Measurements from ENCODE around the gene CMPK1. TPM values are rescaled to one million over a fixed set of nuclear protein-coding genes. Genes with fewer than 3 reads are reported as not detected.

Gene CMPK1
- polyA plus RNA-seq, 1 donor from 2014 or later = 117 TPM

DNA sequence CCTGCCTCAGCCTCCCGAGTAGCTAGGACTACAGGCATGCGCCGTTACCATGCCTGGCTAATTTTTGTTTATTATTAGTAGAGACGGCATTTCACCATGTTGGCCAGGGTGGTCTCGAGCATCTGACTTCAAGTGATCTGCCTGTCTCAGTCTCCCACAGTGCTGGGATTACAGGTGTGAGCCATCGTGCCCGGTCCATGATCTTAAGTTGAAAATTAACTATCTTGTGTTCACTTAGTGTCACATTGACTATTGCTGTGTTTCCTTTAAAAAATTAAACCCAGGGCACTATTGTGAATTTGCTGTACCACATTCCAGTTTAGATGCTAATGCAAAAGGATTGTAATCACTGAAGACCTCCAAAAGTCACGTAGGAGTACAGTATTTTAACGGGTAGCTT, 14.1 kb downstream of the CMPK1 start:
- Histone ChIP-seq H3K9me2 (ENCODE audit: insufficient read depth, low read length) (no peaks in the 10 kb centered on the region), H3K4me3 (ENCODE audit: low read length) (no peak overlapping the region), H3K9me3 (ENCODE audit: low read length) (no peaks in the 10 kb centered on the region), H3K36me3 (ENCODE audit: insufficient read depth, low read length) (no peaks in the 10 kb centered on the region), H3K9ac (ENCODE audit: low read length) (no peak overlapping the region), H3K27ac (ENCODE audit: low read length) (no peak overlapping the region), H4K20me1 (ENCODE audit: insufficient read depth) (no peaks in the 10 kb centered on the region), H3F3A (ENCODE audit: insufficient read depth, low read length, poor library complexity, severe bottlenecking) (no peaks in the 10 kb centered on the region), H2AFZ (ENCODE audit: low read depth, low read length) (no peak overlapping the region), H3K4me2 (ENCODE audit: low read length) (no peak overlapping the region), H3K79me2 (replicated peaks; ENCODE audit: insufficient read depth, low read length) (no peaks in the 10 kb centered on the region), H3K27me3 (ENCODE audit: insufficient read depth, low read depth, low read length) (no peaks in the 10 kb centered on the region)
- no peak for TF ChIP-seq EP300 (conservative IDR thresholded peaks at IDR 0.05; ENCODE audit: poor library complexity, severe bottlenecking)
- no peak for TF ChIP-seq RAD21 (conservative IDR thresholded peaks at IDR 0.05)
- TF ChIP-seq EZH2 (IDR thresholded peaks at IDR 0.05; ENCODE audit: borderline replicate concordance, insufficient read depth, low read length, poor library complexity, severe bottlenecking) = no peak
- no peak for TF ChIP-seq MXI1 (conservative IDR thresholded peaks at IDR 0.05; ENCODE audit: poor library complexity, severe bottlenecking)
- TF ChIP-seq, protein P1, sequence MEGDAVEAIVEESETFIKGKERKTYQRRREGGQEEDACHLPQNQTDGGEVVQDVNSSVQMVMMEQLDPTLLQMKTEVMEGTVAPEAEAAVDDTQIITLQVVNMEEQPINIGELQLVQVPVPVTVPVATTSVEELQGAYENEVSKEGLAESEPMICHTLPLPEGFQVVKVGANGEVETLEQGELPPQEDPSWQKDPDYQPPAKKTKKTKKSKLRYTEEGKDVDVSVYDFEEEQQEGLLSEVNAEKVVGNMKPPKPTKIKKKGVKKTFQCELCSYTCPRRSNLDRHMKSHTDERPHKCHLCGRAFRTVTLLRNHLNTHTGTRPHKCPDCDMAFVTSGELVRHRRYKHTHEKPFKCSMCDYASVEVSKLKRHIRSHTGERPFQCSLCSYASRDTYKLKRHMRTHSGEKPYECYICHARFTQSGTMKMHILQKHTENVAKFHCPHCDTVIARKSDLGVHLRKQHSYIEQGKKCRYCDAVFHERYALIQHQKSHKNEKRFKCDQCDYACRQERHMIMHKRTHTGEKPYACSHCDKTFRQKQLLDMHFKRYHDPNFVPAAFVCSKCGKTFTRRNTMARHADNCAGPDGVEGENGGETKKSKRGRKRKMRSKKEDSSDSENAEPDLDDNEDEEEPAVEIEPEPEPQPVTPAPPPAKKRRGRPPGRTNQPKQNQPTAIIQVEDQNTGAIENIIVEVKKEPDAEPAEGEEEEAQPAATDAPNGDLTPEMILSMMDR (IDR thresholded peaks at IDR 0.05; ENCODE audit: poor library complexity, severe bottlenecking) = no peak
- no peak for TF ChIP-seq TAF1 (IDR thresholded peaks at IDR 0.05; ENCODE audit: low read depth)

DNA sequence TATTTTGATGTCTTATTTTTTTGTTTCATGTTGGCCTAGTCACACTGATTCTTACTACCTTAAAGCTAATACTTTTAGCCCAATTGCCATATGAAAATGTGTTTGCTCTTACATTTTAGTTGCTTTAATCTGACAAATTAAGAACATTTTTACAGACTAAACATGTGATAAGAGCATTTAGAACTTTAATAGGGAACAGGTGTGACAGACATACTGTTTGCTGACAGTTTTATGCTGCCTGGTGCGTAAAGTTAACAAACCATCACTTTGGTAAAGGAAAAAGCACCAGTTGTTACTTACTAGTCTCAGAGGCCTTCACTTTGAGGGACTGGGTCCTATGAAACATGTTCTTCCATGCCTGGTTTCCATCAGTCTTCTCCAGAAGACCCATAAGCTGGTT, 14.7 kb downstream of the CMPK1 start:
- Histone ChIP-seq H3K9ac (ENCODE audit: low read length) (no peak overlapping the region), H3K9me3 (ENCODE audit: low read length) (no peaks in the 10 kb centered on the region), H3K36me3 (ENCODE audit: insufficient read depth, low read length) (no peaks in the 10 kb centered on the region), H3K4me3 (ENCODE audit: low read length) (no peak overlapping the region), H3F3A (ENCODE audit: insufficient read depth, low read length, poor library complexity, severe bottlenecking) (no peaks in the 10 kb centered on the region), H4K20me1 (ENCODE audit: insufficient read depth) (no peaks in the 10 kb centered on the region), H3K27me3 (ENCODE audit: insufficient read depth, low read depth, low read length) (no peaks in the 10 kb centered on the region), H3K9me2 (ENCODE audit: insufficient read depth, low read length) (no peaks in the 10 kb centered on the region), H3K4me2 (ENCODE audit: low read length) (no peak overlapping the region), H3K27ac (ENCODE audit: low read length) (no peak overlapping the region), H2AFZ (ENCODE audit: low read depth, low read length) (no peak overlapping the region), H3K79me2 (replicated peaks; ENCODE audit: insufficient read depth, low read length) (no peaks in the 10 kb centered on the region)
- no peak for TF ChIP-seq MXI1 (conservative IDR thresholded peaks at IDR 0.05; ENCODE audit: poor library complexity, severe bottlenecking)
- no peak for TF ChIP-seq EP300 (conservative IDR thresholded peaks at IDR 0.05; ENCODE audit: poor library complexity, severe bottlenecking)
- no peak for TF ChIP-seq TAF1 (IDR thresholded peaks at IDR 0.05; ENCODE audit: low read depth)
- TF ChIP-seq, protein P1 (IDR thresholded peaks at IDR 0.05; ENCODE audit: poor library complexity, severe bottlenecking) = no peak
- no peak for TF ChIP-seq SMC3 (conservative IDR thresholded peaks at IDR 0.05; ENCODE audit: poor library complexity)
- no peak for TF ChIP-seq RAD21 (conservative IDR thresholded peaks at IDR 0.05)
- no peak for TF ChIP-seq EZH2 (IDR thresholded peaks at IDR 0.05; ENCODE audit: borderline replicate concordance, insufficient read depth, low read length, poor library complexity, severe bottlenecking)
- TF ChIP-seq, protein P2, sequence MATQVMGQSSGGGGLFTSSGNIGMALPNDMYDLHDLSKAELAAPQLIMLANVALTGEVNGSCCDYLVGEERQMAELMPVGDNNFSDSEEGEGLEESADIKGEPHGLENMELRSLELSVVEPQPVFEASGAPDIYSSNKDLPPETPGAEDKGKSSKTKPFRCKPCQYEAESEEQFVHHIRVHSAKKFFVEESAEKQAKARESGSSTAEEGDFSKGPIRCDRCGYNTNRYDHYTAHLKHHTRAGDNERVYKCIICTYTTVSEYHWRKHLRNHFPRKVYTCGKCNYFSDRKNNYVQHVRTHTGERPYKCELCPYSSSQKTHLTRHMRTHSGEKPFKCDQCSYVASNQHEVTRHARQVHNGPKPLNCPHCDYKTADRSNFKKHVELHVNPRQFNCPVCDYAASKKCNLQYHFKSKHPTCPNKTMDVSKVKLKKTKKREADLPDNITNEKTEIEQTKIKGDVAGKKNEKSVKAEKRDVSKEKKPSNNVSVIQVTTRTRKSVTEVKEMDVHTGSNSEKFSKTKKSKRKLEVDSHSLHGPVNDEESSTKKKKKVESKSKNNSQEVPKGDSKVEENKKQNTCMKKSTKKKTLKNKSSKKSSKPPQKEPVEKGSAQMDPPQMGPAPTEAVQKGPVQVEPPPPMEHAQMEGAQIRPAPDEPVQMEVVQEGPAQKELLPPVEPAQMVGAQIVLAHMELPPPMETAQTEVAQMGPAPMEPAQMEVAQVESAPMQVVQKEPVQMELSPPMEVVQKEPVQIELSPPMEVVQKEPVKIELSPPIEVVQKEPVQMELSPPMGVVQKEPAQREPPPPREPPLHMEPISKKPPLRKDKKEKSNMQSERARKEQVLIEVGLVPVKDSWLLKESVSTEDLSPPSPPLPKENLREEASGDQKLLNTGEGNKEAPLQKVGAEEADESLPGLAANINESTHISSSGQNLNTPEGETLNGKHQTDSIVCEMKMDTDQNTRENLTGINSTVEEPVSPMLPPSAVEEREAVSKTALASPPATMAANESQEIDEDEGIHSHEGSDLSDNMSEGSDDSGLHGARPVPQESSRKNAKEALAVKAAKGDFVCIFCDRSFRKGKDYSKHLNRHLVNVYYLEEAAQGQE (IDR thresholded peaks at IDR 0.05; ENCODE audit: borderline replicate concordance) = no peak
- TF ChIP-seq POLR2AphosphoS5 (IDR thresholded peaks at IDR 0.05) = no peak
